HG02798 (cell line): Measurements from ENCODE around the gene PBX1.

Source experiments
- ATAC-seq: cut with Tn5 transposase; IDR thresholded peaks from one replicate; pipeline ENCODE4 v1.9.1; 2021; ENCODE audit warnings: mild to moderate bottlenecking; ENCODE audit not compliant: unreplicated experiment, poor library complexity

PBX1 gene

DNA sequence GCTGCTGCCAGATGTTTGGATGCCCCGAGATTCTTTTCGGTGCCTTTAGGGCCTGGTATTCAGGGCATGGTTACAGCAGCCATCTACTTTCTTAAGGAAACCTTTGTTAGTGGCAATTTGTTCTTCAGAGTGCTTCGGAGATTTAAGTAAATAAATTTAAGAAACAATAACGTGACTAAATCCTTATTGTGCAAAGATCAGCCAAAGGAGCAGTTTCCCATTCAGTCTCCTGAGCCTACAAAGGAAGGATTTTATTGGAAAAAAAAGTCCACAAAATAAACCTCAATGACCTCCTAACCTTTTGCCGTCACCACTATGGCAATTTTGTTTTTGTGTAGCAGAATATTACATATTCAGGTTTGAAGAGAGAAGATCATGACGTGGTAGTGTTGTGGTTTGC, 231.1 kb downstream of the PBX1 start:
- ATAC-seq: no peak

GRCh38 chr1:164792410-164793004, 233.5 kb downstream of the PBX1 start:
- ATAC-seq: no peak

DNA sequence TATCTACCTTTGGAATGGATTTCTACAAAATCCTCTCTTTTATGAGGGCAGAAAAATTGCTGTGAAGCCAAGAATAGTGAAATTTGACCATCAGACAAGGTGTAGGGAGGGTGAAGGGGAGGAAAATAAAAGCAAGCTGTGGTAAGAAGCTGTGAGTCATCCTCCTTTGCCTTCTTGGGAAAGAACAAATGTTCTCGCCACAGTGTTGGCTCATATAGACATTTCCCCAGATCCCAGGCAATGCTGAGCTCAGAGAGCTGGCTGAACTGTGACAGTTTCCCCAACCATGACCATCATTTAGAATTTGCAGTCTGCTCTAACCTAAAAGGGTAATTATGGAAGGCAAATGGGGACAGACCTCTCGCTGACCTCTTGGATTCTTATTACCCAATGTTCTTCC, 235.4 kb downstream of the PBX1 start:
- no peak for ATAC-seq

GRCh38 chr1:164796916-164797315, 237.9 kb downstream of the PBX1 start:
- no peak for ATAC-seq

- ATAC-seq: no peak
Observed at GRCh38 chr1:164801246-164801731, 242.3 kb downstream of the PBX1 start.

DNA sequence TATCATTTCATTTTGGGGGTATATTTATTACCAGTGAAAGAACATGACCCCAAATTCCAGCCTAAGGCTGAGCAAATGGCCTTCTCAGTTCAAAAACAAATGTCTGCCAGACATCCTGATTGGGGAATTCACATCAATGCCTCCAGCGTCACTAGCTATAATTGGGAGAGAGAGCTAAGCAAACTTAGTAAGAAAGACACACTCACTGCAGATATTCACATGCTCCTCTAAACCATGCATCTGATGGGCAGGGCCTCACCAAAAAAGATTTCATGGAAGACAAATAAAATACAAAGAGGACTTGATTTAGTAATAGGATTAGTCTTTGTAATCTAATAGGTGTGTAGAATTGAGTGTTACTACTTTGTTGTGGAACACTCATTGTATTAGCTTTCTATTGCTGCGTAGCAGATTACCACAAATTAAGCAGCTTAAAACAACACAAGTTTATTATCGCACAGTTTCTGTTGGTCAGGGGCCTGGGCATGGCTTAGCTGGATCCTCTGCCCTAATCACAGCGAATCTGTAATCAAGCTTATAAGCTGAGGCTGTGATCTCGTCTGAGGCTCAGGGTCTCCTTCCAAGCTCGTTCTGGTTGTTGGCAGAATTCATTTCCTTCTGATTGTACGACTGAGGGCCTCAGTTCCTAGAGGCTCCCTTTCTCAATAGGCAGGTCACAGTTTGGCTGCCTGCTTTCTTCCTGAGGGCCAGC, 243.0 kb downstream of the PBX1 start:
- no peak for ATAC-seq

- ATAC-seq: no peak
Observed at GRCh38 chr1:164802529-164803282, 243.7 kb downstream of the PBX1 start.

GRCh38 chr1:164803366-164803765, 244.4 kb downstream of the PBX1 start:
- no peak for ATAC-seq

DNA sequence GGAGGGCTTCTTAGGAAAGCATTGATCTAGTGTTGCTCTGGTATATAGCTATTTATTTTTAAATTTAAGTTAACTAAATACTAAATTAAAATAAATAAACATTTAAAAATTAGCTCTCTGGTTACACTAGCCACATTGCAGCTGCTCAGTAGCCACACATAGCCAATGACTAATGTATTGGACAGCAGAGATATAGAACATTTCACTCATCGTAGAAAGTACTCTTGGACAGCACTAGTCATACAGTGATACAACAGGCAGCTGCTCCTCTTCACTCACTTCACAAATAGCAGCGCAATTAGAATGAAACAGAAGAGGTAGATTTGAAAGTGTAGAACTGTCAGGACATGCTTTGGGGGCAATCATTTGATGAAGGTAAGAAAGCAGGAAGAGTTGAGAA, 245.4 kb downstream of the PBX1 start:
- ATAC-seq: no peak

- ATAC-seq: no peak
Observed at GRCh38 chr1:164805399-164805798, 246.4 kb downstream of the PBX1 start.

- ATAC-seq: no peak
Observed at GRCh38 chr1:164806531-164806930, 247.5 kb downstream of the PBX1 start.

DNA sequence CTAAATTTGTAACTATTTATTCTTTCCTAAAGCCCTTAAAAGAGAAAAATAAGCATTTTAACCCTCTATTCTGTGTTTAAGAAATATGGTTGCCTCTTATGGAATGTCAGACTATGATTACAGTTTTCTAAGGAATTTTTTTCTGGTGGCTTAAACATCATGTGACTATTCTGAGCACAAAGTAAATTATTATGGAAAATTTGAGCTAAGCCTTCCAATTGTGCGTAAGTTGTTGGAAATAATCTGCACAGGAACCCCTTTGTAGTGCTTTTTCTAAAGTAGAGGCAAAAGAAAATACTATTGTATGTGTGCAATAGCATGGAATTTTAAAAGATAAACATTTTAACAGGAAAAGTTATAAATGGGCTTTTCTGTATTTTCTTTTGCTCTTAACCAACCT, 254.8 kb downstream of the PBX1 start:
- ATAC-seq: no peak

- no peak for ATAC-seq
Observed at GRCh38 chr1:164821648-164822047, 262.7 kb downstream of the PBX1 start.

DNA sequence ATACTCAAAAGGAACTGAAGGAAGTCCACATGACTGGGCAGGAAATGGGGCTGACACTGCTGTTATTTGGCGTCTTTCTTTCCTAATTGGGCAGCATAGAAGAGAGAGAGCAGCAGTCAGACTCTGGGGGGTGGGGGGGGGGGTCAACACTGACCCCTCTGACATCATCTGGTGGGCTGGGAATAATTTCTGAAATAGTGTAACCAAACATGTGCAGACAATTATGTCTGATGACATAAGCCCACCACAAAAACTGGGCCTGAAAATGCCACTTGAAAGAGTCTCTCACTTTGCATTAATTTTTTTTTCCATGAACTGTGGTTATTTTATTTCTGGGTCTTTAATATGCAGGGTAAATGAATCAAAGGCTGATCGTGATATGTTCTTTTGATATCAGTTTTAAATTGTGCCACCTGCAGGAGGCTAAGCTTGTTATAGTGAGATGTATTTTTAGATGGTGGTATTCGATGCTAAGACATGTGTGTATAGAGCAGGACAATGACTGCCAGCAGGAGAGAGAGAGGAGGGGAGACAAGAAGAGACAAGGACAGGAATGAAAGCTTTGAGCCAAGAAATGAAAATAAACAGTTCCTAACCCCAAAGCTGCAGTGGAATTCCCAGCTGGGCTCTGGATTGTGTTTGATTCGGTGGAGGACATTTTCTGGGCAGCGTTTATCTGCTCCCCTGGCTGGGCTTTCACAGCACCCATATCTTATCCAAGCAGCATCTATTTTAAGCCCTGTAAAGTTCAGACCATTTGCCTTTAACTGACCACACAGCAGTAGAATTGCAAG, 264.7 kb downstream of the PBX1 start:
- ATAC-seq: no peak

DNA sequence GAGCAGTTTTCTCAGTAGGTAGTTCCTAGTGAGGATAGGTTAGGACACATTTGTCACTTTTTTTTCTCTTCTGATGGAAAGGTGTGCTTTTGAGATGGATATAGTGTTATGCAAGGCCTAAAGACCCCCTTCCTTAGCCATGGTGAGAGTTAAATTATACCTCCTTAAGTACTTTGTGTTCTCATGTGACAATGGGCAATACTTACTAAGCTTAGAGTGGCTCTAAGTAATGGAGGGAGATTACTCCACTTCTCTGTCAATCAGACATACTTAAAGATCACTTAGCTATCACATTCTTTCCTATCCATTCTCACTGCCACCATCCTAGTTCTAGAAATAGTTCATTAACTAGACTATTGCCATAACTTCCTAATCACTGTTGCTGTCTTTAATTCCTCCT, 265.6 kb downstream of the PBX1 start:
- ATAC-seq: no peak

- ATAC-seq: no peak
Observed at GRCh38 chr1:164830628-164831027, 271.6 kb downstream of the PBX1 start.

DNA sequence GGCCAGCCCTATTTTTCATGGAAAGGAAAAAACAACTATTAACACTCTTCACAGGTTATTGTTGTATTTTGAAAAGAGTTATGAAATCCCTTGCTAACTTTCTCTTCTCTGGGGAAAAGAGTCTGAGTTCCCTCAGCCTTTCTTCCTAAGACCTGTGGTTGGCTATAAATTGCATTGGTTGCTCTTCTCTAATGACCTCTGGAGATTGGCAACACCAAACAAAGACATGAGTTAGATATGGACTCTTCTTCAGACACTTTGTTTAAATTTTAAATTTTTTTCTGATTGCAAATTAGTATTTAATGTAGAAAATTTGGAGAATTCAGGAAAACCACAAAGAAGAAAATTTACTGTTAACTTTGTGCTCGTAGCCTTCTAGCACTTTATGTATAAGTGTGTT, 275.7 kb downstream of the PBX1 start:
- no peak for ATAC-seq

DNA sequence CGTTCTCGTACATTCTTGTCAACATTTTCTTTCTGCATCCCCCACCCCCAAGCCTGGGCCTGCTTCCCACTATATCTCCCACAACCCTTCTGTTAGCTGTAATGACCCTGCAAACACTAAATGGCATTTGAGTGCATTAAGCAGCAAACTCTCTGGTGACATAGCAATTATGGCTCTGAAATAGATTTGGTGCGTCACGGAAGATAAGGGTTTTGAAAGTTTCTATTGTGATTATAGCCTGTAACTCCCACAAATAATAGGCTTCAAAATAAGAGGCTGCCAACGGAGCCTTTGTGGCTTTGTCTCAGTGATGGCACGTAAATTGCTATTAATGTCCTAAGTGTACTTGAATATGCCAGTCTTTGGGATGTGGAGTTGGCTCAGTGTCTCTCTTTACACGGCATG, 277.6 kb downstream of the PBX1 start:
- ATAC-seq: no peak

DNA sequence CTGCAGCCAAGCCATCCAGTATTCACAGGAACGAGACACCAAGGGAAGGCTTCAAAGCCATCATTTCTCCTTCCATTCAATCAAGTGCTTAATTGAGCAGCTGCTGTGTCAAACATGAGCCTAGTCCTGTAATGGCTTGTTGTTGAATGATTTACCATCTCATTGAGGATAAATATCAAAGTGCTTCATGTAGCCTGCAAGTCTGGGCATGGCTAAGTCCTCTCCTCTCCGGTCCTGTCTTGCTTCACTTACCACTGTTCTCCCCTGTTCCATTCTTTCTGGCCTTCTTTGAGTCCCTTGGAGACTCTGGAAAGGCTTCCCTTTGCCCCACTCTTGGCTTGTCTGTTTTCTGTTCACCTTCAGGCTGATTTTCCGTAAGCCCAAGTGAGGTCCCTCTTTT, 279.8 kb downstream of the PBX1 start:
- ATAC-seq: no peak

- ATAC-seq: no peak
Observed at GRCh38 chr1:164840936-164841335, 282.0 kb downstream of the PBX1 start.
